Right ventricle myocardium superior (tissue), 1 donor: ENCODE results near the gene FAM76A. TPM values are rescaled to one million over a fixed set of nuclear protein-coding genes. Genes with fewer than 3 reads are reported as not detected.
"Not testable (repeated sequence)": the region's sequence is repeated elsewhere in the genome, so short reads cannot be mapped to it uniquely, and the experiment has no call there.

Experiments used
- ATAC-seq: fragments of 200-7000 bp; cut with Tn5 transposase; one replicate; pipeline ENCODE4 v1.9.1; 2020; ENCODE audit warnings: mild to moderate bottlenecking; ENCODE audit not compliant: poor library complexity
- DNase-seq: peaks from one replicate; pipeline ENCODE4 v3.0.0-alpha.2; 2020
- intact Hi-C: fragments of 100-400 bp; cut with DNase I; formaldehyde crosslinking; loops from one replicate; pipeline ENCODE4 v1.11.2; 2022
- total RNA-seq: library from RNA; stranded (reverse); fragmentation: NEBNext Ultra II Directional; extraction: Animal tissue kit (Norgen Biotek cat#: 25700); gene quantifications from one replicate; pipeline ENCODE4 v1.2.1, GENCODE V29; 2021
- donor health status: DM: no; HTN: yes; CAD: no; lungs with severe emphysema.

Gene FAM76A
- total RNA-seq, 1 donor from 2014 or later, result 9.8 TPM

GRCh38 chr1:27772932-27773825 is 47.4 kb downstream of the FAM76A start, which contains the start of gene STX12:
Gene STX12, plus strand, starts transcription at chr1:27773219. Its CDS starts 89 bp downstream, at chr1:27773308.
- intact Hi-C loops, result no loop called here
- ATAC-seq (peak; percentile 100), DNase-seq (peak; percentile 99)

DNA sequence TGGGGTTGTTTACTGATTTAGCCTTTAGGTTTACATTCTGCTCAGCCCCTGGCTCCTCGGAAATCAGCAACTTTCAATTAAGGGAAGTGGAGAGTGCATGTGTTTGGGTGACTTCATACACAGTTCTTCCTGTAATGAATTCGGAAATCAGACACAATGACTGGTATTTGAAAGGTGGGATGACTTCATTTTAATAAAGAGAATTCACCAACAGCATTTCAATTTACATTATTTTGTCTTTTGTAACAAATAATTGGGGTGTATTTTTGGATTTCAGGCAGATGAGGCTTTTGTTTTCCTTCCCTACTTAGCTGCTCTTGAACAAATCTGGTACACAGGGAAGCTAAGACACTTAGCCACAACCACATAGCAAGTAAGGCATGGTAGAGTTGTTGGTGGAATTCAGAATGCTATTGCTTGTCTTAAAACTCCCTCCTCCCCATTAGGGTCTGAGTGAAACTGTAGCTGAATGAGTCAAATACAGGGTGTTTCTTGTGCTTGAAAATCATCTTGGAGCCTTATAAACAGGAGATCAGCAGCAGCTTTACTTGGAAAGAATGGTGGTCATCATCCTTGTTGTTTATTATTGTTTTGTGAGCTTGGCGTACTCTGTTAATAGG is 48.2 kb downstream of the FAM76A start:
- peak; percentile 7 for ATAC-seq
- DNase-seq, result no peak
- intact Hi-C loops, result no loop called here

DNA sequence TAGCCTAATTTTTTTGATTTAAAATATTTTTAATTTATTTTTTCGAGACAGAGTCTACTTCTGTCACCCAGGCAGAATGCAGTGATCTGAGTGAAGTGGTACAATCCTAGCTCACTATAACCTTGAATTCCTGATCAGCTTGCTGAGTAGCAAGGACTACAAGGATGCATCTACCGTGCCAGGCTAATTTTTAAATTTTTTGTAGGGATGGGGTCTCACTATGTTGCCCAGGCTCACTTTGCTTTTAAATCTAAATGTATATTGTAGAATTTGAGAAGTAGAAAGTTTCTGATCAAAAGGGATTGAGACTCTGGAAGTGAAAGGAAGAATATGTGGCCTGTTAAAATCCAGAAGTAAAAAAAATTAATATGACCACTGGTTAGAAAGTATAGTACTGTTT is 48.9 kb downstream of the FAM76A start:
- ATAC-seq (no peak), DNase-seq (no peak)
- intact Hi-C loops, result no loop called here

DNA sequence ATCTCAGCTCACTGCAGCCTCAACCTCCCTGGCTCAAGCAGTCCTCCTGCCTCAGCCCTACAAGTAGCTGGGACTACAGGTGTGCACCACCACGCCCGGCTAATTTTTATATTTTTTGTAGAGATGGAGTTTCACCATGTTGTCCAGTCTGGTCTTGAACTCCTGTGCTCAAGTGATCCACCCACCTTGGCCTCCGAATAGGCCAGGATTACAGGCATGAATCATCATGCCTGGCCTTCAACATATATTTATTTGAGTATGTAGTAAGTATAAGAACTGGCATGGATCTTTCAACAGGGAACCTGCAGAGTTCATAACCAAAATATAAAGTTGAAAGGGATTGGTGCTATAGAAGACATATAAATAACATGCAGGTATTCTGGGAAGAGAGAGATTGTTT is 49.6 kb downstream of the FAM76A start:
- ATAC-seq, DNase-seq, intact Hi-C loops: not testable (repeated sequence)

DNA sequence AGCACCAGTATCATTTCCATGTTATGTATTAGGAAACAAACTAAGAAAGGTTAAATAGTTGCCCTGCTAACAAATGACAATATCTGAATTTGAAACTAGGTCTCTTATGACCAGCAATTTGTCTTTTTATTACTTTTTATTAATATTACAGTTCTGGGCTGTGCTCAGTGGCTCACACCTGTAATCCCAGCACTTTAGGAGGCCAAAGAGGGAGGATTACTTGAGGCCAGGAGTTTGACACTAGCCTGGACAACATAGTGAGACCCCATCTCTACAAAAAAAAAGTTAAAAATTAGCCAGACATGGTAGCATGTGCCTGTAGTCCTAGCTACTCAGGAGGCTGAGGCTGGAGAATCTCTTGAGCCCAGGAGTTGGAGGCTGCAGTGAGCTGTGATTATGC is 50.5 kb downstream of the FAM76A start:
- DNase-seq, intact Hi-C loops: not testable (repeated sequence)

DNA sequence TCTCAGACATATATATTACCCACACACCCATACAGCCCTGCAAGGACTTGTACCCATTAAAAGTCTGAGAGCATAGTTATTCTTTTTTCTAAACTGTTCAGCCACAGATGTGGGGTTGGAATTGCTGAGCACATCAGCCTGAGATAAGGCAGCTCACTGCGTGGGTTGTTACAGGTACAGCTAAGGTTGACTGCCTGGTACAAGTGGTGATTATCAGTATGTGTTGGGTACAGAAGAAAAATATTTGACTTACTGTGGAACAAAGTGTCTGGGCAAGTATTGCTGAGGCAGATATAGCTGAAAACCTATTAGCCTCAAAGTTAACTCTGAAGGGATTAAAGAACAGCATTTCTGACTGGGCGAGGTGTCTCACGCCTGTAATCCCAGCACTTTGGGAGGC is 52.3 kb downstream of the FAM76A start:
- DNase-seq (no peak), ATAC-seq (no peak)
- intact Hi-C loops, result no loop called here

More for the DNA sequence above, 50.5 kb downstream of the FAM76A start:
- ATAC-seq, result not testable (repeated sequence)

DNA sequence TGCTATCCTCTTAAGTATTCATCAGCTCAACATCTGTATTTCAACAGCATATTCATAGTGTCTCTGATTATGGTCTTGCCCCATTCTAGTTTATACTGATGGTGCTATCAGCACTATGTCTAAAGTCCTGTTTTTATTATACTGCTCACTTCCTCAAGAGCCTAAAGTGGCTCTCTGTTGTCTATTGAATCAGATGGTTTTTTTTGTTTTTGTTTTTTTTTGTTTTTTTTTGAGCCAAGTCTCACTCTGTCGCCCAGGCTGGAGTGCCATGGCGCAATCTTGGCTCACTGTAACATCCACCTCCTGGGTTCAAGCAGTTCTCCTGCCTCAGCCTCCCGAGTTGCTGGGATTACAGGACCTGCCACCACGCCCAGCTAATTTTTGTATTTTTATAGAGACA is 53.4 kb downstream of the FAM76A start:
- ATAC-seq (no peak), DNase-seq (no peak)
- intact Hi-C loops, result no loop called here

DNA sequence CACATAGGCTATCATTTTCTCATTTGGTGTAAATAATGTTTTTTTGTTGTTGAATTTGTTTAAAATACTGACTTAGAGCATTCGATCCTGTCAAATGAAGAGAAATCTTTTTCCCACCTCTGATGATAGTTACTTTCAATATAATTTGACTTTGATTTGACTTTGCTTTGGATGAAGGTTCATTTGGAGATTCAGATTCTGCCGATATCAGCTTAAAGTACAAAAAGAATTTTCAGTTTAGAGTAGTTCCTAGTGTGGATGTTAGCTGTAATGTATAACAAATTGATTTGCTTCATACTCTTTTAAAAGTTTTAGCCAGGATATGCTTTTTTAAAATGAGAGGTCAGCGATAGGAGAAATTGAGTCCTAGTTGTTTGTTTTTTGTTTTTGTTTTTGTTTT is 57.2 kb downstream of the FAM76A start:
- DNase-seq (no peak), ATAC-seq (no peak)
- intact Hi-C loops, result no loop called here

- DNase-seq (no peak), ATAC-seq (no peak)
Observed at GRCh38 chr1:27784700-27785099, 58.9 kb downstream of the FAM76A start.

GRCh38 chr1:27785781-27786455 is 60.2 kb downstream of the FAM76A start:
- intact Hi-C loops, result no loop called here
- DNase-seq, result no peak
- peak; percentile 20 for ATAC-seq

More at GRCh38 chr1:27784700-27785099, 58.9 kb downstream of the FAM76A start:
- intact Hi-C loops, result no loop called here

- no peak for DNase-seq
- intact Hi-C loops, result no loop called here
- ATAC-seq, result peak; percentile 16
Observed at GRCh38 chr1:27787895-27788294, 62.1 kb downstream of the FAM76A start.

GRCh38 chr1:27789540-27790041 is 63.8 kb downstream of the FAM76A start:
- DNase-seq (no peak), ATAC-seq (peak; percentile 87)
- intact Hi-C loops, result no loop called here

- intact Hi-C loops, DNase-seq, ATAC-seq: not testable (repeated sequence)
Observed at GRCh38 chr1:27790270-27790669, 64.5 kb downstream of the FAM76A start.

DNA sequence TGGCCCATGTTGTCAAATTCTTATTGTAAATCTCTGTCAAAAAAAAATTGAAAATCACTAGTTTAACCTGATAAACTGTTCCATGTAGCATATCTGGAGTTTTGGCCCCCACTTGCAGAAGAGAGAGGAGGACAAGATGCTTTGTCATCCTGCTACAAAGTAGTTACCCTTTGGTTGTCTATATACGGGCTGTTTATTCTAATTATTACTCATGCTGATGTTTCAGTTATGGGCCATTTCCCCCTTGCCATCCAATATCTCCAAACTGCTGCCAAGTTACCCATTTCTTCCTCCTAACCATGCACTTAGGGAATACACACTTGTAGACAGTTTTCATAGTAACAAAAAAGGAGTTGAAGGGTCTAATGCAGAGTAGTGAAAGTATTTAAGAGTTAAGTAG is 69.8 kb downstream of the FAM76A start:
- DNase-seq (no peak), ATAC-seq (no peak)
- intact Hi-C loops, result no loop called here

GRCh38 chr1:27804791-27805190 is 79.0 kb downstream of the FAM76A start:
- DNase-seq, result no peak
- intact Hi-C loops, result no loop called here
- no peak for ATAC-seq

DNA sequence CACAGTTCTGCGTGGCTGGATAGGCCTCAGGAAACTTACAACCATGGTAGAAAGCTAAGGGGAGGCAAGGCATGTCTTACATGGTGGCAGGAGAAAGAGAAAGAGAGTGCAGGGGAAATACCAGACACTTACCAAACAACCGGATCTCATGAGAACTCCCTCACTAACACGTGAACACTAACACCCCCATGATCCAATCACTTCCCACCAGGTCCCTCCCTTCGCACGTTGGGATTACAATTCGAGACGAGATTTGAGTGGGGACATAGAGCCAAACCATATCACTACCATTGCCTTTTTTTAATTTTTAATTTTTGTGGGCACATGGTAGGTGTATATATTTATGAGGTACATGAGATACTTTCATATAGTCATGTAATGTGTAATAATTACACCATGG is 81.0 kb downstream of the FAM76A start:
- ATAC-seq, result no peak
- DNase-seq, result no peak
- intact Hi-C loops, result no loop called here

- no peak for ATAC-seq
- intact Hi-C loops, result no loop called here
Observed at GRCh38 chr1:27807385-27807784, 81.6 kb downstream of the FAM76A start.

GRCh38 chr1:27808131-27808530 is 82.4 kb downstream of the FAM76A start:
- ATAC-seq, intact Hi-C loops, DNase-seq: not testable (repeated sequence)

More at GRCh38 chr1:27807385-27807784, 81.6 kb downstream of the FAM76A start:
- DNase-seq, result no peak

DNA sequence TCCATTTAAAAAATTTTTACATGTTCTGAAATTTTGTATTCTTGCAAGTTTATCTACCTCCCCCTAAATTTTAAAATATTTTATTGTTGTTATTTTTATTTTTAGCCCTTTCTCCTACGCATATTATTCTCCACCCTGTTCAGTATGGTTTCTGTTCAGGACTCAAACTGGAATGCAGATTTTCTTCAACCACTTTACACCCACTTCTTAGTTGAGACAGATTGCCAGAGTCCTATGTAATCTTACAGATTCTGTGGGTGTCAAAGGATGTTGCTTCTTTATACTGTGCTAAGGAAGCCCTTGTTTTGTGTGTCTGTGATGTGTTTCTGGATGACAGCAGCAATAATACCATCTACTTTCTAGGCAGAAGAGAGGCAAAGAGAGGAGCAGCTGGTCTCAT is 84.1 kb downstream of the FAM76A start:
- no peak for ATAC-seq
- no peak for DNase-seq
- intact Hi-C loops, result no loop called here
